GM23338 (cell line): ENCODE measurements around the gene C4orf17.

ENCODE experiments used
- EZH2 ChIP-seq: fragments of 200-600 bp; sonication (generic); IDR thresholded peaks from one replicate; pipeline ENCODE4 v1.8.0; 2017; ENCODE audit warnings: antibody characterized with exemption, mild to moderate bottlenecking, low read depth; ENCODE audit not compliant: unreplicated experiment
- EZH2phosphoT487 ChIP-seq: fragments of 200-600 bp; sonication (generic); IDR thresholded peaks from one replicate; pipeline ENCODE4 v1.8.1; 2018; ENCODE audit warnings: antibody characterized with exemption; ENCODE audit not compliant: unreplicated experiment
- POLR2AphosphoS5 ChIP-seq: IDR thresholded peaks from 2 replicates; pipeline ENCODE4 v1.6.1; 2016; ENCODE audit warnings: antibody characterized with exemption, low read depth
- TF ChIP-seq, protein P1 (sequence below), 2 experiments: fragments of 200-600 bp in 1 of 2; sonication (generic) in 1 of 2; conservative IDR thresholded peaks; 2 replicates each; pipeline versions ENCODE4 v1.5.1 to v1.6.1; 2016 to 2017; ENCODE audit warnings: antibody characterized with exemption in 2 of 2, low read depth in 2 of 2, mild to moderate bottlenecking in 2 of 2, moderate library complexity in 1 of 2
- TF ChIP-seq, protein P2 (sequence below): IDR thresholded peaks from one replicate; pipeline ENCODE4 v1.6.1; 2018; ENCODE audit warnings: antibody characterized with exemption; ENCODE audit not compliant: unreplicated experiment

DNA sequence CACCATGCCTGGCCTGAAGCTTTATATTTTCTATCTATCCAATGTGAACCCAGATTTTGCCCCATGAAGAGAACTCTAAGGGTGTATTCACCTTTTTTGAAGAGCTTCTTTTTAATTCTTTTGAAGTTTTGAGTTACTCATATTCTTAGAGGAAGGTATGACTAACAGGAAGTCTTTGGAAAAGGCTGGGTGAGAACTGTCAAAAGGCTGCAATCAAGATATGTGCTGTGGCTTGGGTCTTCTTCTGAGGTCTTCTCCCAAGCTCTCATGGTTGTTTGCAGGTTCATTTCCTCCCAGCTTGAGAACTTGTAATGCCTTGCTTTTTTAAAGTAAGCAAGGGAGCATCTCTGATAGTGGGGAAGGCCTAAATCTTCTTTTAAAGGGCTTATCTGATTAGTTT lies 3.1 kb upstream of the C4orf17 start:
- TF ChIP-seq EZH2 (no peak), POLR2AphosphoS5 (no peak), EZH2phosphoT487 (no peak)
- TF ChIP-seq, protein P1, sequence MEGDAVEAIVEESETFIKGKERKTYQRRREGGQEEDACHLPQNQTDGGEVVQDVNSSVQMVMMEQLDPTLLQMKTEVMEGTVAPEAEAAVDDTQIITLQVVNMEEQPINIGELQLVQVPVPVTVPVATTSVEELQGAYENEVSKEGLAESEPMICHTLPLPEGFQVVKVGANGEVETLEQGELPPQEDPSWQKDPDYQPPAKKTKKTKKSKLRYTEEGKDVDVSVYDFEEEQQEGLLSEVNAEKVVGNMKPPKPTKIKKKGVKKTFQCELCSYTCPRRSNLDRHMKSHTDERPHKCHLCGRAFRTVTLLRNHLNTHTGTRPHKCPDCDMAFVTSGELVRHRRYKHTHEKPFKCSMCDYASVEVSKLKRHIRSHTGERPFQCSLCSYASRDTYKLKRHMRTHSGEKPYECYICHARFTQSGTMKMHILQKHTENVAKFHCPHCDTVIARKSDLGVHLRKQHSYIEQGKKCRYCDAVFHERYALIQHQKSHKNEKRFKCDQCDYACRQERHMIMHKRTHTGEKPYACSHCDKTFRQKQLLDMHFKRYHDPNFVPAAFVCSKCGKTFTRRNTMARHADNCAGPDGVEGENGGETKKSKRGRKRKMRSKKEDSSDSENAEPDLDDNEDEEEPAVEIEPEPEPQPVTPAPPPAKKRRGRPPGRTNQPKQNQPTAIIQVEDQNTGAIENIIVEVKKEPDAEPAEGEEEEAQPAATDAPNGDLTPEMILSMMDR (conservative IDR thresholded peaks at IDR 0.05; ENCODE audit: low read depth in 2 of 2) = no peak
- TF ChIP-seq, protein P2, sequence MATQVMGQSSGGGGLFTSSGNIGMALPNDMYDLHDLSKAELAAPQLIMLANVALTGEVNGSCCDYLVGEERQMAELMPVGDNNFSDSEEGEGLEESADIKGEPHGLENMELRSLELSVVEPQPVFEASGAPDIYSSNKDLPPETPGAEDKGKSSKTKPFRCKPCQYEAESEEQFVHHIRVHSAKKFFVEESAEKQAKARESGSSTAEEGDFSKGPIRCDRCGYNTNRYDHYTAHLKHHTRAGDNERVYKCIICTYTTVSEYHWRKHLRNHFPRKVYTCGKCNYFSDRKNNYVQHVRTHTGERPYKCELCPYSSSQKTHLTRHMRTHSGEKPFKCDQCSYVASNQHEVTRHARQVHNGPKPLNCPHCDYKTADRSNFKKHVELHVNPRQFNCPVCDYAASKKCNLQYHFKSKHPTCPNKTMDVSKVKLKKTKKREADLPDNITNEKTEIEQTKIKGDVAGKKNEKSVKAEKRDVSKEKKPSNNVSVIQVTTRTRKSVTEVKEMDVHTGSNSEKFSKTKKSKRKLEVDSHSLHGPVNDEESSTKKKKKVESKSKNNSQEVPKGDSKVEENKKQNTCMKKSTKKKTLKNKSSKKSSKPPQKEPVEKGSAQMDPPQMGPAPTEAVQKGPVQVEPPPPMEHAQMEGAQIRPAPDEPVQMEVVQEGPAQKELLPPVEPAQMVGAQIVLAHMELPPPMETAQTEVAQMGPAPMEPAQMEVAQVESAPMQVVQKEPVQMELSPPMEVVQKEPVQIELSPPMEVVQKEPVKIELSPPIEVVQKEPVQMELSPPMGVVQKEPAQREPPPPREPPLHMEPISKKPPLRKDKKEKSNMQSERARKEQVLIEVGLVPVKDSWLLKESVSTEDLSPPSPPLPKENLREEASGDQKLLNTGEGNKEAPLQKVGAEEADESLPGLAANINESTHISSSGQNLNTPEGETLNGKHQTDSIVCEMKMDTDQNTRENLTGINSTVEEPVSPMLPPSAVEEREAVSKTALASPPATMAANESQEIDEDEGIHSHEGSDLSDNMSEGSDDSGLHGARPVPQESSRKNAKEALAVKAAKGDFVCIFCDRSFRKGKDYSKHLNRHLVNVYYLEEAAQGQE = no peak
